IPS-NIHi7 (cell line): Measurements from ENCODE around the gene SH3BGRL2.
A peak's percentile ranks its signal among the peaks of the same experiment; 100 is the strongest.
"Not testable (repeated sequence)": the region's sequence is repeated elsewhere in the genome, so short reads cannot be mapped to it uniquely, and the experiment has no call there.

ENCODE experiments used
- DNase-seq: peaks from one replicate; pipeline ENCODE4 v3.0.0; 2012; ENCODE audit warnings: mixed read lengths; ENCODE audit errors: extremely low spot score

Gene SH3BGRL2

DNA sequence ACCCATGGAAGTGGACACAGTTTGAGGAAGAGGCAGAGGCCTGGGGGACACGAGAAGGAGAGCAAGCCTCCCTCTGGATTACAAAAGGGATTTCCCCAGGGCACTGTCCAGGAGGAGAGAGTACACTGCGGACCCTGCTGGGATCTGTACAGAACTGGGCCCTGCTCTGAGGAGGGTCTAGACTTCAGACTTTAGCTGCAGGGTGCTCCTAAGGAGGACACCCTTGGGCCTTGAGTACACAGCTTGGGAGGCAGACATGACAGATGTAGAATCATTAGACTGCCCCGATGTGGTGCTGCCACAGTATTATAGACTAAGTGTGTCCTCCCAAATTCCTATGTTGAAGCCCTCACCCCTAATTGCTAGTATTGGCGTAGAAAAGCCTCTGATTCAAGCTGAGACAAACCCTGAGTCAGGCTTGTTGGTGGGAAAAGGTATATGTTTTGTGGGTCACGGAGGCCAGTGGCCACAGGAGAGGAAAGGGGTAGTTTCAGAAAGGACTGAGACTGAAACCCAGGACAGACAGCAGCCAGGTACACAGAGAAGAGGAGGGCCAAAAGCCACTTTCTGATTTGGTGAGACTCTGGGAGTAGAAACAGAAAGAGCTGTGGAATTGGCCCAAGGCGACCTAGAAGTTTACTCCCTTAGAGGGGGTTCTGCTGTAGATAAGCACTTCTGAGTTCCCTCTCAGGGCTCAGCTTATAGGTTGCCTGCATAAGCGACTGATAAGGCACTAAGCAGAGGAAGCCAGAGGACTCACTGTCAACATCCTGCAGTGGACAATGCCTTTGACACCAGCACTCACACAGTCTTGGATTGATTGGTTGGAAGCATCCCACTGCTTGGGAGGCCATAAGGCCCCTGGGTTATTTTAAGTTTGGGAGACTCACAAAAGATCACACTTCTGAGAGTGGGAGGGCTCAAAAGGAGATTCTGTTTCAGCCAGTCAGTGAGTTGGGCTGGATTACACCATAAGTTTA lies 16.5 kb upstream of the SH3BGRL2 start:
- peak; percentile 28 for DNase-seq

DNA sequence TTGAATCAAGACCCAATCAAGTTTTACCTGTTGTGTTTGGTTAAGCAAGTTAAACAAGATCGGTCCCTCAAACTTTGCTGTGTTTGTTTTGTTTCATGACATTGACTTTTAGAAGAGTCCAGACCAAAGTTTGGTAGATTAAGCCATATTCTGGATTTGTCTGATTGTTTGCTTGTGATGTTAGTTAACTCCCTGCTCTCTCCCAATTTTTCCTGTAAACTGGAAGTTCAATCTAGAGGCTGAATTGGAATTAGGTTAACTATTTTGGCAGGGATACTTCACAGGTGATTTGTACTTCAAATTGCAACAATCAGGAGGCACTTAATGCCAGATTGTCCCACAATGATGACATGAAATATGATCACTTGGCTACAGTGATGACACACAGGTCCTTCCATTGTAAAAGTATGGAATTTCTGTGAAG lies 13.6 kb upstream of the SH3BGRL2 start:
- no peak for DNase-seq

DNA sequence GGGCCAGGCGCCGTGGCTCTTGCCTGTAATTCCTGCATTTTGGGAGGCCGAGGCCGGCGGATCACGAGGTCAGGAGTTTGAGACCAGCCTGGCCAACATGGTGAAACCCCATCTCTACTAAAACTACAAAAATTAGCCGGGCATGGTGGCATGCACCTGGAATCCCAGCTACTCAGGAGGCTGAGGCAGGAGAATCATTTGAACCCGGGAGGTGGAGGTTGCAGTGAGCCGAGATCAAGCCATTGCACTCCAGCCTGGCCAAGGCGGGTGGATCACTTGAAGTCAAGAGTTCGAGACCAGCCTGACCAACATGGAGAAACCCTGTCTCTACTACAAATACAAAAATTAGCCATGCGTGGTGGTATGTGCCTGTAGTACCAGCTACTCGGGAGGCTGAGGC lies 12.7 kb upstream of the SH3BGRL2 start:
- DNase-seq, result not testable (repeated sequence)

DNA sequence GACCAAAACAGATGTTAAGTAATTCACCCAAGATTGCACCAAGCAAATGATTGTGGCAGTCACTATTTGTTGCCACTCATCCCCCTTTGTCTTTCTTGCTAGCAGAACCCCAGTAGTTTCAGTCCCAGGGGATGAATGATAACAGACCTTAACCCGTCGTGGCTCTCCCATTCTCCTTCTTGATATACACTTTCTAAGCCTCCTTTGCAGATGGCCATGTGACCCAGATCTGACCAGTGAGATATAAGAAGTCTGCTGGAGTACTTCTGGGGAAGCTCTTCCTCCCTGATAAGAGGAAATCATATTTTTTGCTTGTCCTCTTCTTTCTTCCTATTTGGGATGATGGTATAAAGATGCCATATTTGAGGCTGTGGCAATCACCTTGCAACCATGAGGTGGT lies 9.6 kb upstream of the SH3BGRL2 start:
- no peak for DNase-seq

DNA sequence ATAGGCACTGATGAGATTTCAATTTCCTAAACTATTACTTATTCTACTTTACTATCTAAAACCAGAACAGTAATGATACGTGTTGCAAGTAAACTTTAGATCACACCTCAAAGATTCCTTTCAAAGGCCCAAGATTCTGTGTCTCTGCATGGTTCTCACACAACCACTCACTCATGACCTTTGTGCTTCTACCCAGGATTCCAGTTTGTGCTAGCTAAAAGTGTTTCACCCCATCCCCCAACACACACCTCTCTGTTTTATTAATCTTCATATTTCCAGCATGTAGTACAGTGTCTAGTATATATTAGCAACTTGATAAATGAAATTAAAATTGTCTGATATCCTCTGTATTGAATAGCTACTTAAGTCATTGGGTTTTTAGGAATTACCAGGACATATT lies 8.8 kb upstream of the SH3BGRL2 start:
- no peak for DNase-seq

DNA sequence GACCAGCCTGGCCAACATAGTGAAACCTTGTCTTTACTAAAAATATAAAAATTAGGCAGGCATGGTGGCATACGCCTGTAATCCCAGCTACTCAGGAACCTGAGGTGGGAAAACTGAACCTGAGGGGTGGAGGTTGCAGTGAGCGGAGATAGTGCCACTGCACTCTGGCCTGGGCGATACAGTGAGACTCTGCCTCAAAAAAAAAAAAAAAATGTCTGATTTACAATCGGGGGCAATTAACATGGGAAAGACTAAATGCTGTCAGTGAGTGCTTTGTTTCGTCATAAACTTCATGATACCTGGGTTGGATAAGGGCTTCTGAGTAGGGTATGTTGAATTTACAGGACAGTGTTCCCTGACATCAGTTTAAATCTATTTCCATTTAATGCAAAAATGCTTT lies 8.0 kb upstream of the SH3BGRL2 start:
- DNase-seq, result no peak

DNA sequence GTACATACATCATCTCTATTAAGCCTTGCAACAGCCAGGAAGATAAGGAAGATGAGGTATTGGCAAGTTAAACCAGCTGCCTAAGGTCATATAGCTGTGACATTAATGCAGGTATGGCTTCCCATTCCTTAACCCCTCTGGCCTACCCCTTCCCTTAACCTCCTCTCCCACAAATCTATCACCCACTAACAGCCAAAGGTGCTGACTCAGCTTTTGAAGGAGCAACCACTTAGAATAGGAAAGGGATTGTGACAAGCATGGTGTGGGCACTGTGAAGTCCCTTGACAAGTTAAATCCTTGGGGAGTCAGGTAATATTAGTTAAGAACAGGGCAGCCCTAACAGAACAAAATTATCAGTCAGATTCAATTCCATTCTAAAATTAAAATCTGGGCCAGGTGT lies 5.4 kb upstream of the SH3BGRL2 start:
- no peak for DNase-seq

DNA sequence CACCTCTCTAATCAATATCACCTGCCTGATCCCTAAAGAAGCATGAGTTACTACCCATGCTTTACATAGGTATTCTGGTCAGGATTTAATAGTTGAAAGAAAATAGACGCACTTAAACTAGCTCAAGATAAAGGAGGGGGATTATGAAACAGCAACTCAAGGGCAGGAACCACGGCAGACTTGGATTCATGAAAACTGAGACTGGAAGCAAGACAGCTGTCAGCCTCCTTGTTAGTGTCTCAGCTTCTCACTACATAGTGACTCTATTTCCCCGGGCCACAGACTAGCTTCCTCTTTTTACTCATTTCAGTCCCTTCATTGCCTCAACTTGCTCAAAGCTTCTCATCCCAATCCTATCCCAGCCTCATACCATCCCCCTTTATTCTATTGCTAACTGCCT lies 4.3 kb upstream of the SH3BGRL2 start:
- DNase-seq, result no peak

DNA sequence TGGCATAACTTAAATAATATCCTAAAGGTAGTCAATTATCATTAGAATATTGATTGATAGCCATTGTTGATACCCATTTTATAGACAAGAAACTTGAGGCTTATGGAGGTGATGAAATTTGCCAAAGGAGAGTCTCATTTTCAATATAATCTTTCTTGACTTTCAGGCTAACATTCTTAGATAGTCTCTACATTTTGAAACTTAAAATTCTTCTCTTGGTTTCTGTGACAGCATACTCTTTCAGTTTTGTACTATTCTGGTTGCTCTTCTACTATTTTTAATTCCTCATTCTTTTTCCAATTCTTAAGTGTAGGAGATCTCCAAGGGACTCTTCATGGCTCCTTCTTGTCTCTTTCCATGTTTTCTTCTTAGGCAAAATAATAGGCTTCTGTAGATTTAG lies 3.7 kb upstream of the SH3BGRL2 start:
- no peak for DNase-seq

DNA sequence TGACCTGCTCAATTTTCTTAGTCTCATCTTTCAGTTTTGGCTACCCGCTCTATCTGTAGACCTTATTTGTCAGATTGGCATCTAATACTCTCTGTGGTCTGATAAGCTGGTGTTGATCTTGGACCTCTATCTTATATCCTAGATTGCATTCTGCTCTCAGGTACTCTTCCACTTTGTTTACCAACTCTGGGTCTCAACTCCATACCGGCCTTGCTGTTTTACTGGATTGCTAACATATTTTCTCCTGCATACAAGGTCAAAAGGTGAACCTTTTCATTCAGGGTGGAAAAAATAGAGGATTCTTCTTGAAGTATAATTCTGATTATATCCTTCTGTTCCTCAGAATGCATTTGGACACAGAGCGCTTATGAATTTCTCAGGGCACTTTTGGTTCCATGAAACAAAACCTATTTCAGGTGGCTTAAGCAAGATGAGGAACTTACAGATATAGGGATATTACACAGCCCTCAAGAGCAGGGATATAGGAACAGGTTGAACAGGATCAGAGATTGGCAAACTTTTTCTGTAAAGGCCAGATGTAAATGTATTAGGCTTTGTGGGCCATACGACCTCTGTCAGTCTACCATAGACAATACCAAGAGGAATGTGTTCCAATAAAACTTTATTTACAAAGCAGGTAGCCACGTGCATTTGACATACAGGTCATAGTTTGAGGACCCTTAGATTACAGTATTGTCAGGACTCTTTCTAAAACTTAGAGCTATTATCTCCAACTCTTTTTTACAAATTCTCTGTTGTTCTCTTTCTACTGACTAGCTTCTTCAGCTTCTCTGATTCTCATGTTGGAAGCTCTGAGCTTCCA lies 2.5 kb upstream of the SH3BGRL2 start:
- no peak for DNase-seq

DNA sequence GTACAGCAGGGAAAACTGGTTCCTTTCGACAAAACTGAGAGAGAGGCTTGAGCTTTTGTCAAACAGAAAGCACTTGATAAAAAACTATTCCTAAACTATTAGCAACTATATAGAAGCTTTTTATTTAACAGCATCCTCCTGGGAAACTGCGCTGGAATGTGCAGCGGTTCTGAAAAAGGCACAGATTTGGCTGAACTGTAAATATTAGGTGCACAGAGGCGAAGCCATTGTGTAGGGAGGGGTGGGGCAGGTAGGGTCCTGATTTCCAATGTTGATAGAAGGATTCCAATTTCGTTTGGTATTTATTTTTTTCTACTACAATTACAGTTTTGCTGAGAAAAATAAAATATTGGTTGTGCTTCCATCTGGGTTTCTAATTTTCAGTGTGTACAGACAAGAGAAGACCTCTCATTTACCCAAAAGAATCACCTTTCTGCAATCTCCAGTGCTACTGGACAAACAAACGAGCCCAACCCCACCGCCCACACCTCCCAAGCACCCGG lies 698 bp upstream of the SH3BGRL2 start:
- DNase-seq, result no peak

DNA sequence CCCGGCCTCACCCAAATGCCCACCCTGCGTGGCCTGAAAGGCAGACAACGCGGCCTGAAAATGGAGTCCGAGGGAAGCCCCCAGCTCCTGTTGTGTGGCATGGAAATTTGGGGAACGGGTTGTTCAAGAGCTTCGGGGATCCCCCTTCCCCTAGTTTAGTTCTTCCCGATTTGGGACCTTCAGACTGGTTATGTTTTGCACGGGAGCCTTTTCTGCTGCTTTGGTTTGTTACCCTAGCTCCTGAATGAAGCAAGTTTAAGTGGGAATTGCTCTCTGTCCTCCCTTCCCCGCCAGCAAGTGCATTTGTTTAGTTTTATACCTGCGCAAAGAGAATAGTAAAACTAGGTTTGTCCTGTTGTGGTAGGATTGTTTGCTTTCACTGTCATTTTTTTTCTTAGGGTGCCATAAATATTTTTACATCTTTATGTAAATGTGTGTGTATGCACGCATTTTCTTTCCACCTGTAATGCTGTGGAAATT lies 604 bp downstream of the SH3BGRL2 start:
- DNase-seq, result no peak

DNA sequence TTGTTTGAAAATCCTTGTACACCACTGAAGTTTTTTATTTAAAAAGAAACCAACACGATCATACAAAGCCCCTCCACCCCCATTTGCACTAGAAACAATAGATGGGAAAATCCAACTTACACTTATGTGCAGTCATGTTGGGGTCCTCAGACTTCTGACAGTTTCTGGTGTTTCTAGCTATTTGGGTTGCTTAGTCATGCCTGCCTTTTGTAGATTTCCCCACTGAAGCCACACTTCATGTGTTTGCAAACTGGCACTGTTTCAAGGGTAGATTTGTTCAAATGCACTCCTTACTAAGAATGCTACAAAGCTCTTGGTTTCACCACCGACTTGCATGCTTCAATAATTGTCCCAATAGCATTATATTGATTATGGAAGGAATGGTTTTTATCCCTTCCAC lies 1.5 kb downstream of the SH3BGRL2 start:
- DNase-seq, result no peak

DNA sequence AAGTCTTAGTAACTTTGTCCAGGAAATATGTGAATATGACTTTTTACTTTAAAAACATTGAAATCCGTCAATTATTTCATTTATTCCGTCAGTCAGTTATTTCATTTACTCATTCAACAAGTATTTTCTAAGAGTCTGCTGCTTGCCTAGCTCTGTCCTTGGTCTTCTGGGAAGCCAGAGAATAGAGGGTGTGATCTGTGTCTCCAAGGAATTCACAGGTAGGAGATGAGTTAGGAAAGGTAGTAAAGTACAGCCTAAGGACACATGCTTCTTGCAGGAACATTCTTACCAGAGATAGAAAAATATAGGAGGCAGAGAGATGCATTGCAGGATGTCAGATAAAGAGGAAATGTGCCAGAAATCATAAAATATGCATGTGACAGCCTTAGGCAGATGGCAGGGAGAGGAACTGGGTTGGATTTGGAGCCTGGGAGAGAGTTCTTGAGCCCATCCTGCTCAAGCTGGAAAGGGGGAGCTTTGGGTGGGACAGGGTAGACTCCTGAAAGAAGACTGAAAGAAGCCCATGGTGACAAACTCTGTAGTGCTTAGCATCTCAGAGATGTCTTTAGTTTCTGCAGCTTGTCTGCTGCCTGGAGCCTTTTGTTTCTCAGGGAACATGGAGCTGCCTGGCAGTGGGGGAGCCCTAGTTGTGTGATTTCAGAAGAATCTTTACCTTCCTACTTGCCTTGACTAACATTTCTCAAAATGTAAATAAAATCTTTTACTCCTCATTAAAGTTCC lies 3.5 kb downstream of the SH3BGRL2 start:
- no peak for DNase-seq

DNA sequence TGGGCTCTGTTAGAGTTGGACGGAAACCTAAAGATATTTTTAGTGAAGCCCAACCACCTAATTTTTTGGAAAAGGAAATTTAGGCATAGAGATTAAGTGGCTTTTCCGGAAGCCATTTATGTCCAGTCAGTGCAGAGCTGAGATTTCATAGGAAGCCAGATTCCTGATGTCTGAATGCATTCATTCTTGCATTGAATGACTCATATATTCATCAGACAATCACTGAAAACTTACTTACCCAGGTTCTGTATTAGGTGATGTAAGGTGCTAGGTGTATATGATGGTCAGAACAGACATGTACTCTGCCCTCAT lies 4.1 kb downstream of the SH3BGRL2 start:
- DNase-seq, result no peak

DNA sequence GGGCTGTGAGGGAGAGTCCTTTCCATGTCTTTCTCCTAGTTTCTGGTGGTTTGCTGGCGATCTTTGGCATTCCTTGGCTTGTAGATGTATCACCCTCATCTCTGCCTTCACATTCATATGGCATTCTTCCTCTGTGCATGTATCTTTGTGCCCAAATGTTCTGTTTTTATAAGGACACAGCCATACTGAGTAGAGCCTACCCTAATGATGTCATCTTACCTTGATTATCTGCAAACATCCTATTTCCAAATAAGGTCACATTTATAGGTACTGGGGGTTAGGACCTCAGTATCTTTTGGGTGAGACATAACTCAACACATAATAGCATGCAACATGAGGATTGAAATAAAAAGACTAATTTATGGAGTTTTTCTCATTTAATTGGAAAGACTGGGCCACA lies 5.5 kb downstream of the SH3BGRL2 start:
- DNase-seq, result no peak

DNA sequence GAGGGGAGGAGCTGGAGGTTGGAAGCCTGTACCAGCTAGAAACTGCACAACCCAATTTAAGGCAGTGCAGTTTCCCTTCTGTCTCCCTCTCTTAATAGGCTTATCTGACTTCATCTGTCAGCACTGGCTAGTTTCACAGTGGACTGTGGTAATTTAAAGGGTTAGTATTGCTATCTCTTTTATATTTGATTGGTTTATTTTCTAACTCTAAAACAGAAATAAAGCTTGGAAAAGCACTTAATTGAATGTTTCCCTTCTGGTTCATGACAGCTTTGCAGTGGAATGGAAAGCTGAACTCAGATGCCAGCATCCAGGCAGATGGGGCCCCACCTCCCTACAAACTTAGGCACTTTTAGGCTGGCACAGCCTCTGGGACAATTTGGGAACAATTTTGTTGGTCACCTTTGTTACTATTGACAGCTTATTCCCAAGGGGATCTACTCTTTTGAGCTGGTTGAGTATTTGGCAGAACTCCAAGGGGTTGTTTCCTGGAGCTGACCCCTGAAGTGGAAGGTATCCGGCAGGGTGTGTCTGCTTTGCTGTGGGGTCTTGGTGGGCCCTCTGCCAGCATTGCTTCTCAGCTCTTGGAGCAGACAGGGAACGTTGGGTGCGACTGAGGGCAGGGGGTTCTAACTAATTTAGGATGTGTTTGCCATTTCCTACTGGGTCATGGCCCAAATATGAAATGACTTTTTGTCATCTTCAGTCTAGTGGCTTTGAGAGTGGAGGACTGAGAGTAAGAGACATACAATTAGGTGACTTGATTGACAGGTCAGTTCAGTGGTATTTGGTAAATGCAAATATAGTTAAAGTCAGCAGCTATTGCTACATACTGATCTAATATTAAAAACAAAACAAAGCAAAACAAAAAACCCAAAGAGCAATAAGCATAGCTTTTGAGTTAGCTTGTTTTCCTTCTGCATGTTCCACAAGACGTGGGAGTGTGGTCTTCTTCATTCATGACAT lies 9.3 kb downstream of the SH3BGRL2 start:
- no peak for DNase-seq

DNA sequence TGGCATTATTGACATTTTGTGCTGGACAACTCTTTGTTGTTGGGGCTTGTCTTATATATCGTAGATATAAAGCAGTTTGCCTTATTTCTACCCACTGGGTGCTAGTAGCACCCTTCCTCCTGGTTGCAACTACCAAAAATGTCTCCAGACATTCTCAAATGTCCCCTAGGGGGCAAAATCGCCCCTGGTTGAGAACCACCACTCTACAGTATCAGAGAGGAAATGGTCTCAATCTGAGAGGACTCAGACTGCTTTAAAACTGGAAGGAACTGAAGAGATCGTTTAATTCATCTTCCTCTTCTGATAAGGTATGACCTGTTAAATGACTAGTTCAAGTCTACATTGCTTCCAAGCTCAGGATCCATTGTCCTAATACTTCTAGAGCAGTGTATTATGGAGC lies 14.9 kb downstream of the SH3BGRL2 start:
- peak; percentile 28 for DNase-seq

DNA sequence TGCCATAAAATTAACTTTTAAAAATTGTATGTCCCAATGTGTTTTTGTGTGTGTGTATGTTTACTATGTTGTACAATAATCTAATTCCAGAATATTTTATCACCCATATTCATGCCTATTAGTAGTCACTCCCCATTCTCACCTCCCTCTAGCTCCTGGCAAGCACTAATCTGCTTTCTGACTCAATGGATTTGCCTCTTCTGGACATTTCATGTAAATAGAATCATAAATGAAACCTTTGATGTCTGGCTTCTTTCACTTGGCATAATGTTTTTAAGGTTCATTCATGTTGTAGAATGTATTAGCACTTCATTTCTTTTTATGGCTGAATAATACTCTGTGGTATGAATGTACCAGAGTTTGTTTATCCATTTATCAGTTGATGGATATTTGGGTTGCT lies 15.4 kb downstream of the SH3BGRL2 start:
- no peak for DNase-seq

DNA sequence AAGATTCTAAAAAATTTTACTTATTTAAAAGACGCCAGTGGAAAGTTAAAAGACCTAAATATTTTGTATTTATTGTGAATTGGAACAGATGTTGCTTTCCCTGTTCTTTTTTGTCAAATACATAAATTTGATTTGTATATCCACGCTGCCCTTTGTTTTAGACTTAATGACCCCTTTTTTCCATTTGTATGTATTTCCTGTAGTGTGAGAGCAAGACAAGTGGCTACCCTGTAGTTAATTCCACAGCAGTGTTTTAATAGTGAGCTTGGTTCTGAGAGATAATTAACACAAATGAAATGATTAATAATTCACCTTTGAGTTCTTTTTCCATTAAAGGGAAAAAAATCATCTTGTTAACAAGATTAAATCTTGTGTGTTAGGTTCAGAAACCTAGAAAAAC lies 16.6 kb downstream of the SH3BGRL2 start:
- DNase-seq, result no peak

DNA sequence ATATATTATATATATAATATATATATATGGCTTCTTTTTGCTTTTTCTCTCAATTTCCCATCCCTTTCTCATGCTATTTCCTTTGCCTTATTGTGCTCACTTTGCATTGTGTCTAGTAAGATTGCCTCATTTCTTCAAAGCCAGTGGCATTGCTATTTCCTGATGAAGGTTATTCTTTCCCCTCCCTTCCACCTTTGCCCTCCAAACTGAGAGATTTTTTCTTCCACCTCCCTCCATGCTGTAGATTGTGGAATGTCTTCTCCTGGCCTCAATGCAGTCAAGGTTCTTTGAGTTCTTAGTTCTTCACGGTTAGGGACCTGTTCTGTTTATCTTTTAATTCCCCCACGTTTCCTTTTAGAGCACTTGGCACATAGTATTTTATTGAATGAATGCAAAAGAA lies 17.2 kb downstream of the SH3BGRL2 start:
- DNase-seq, result no peak
